ENCODE results near the gene CC2D1A.
"Not testable (repeated sequence)": the region's sequence is repeated elsewhere in the genome, so short reads cannot be mapped to it uniquely, and the experiment has no call there.

CC2D1A gene

GRCh38 chr19:13913352-13913751 is 7.4 kb downstream of the CC2D1A start:
- DNase-seq: no peak

GRCh38 chr19:13914777-13915176 is 8.8 kb downstream of the CC2D1A start:
- no peak for DNase-seq

GRCh38 chr19:13917888-13918406 is 11.9 kb downstream of the CC2D1A start:
- no peak for DNase-seq

GRCh38 chr19:13918726-13919411 is 12.9 kb downstream of the CC2D1A start:
- DNase-seq: no peak

- DNase-seq: no peak
Observed at GRCh38 chr19:13920524-13920923, 14.5 kb downstream of the CC2D1A start.

GRCh38 chr19:13920940-13921747 is 15.1 kb downstream of the CC2D1A start:
- DNase-seq: no peak

- not testable (repeated sequence) for DNase-seq
Observed at GRCh38 chr19:13922118-13922517, 16.1 kb downstream of the CC2D1A start.

GRCh38 chr19:13923194-13923987 is 17.4 kb downstream of the CC2D1A start:
- DNase-seq: no peak

- DNase-seq: no peak
Observed at GRCh38 chr19:13926010-13926409, 20.0 kb downstream of the CC2D1A start.

- DNase-seq: no peak
Observed at GRCh38 chr19:13926715-13927114, 20.7 kb downstream of the CC2D1A start.

GRCh38 chr19:13929340-13929739 is 23.3 kb downstream of the CC2D1A start:
- no peak for DNase-seq

- no peak for DNase-seq
Observed at GRCh38 chr19:13929956-13930355, 24.0 kb downstream of the CC2D1A start.

GRCh38 chr19:13930402-13930801 is 24.4 kb downstream of the CC2D1A start:
- no peak for DNase-seq

- no peak for DNase-seq
Observed at GRCh38 chr19:13931391-13932148, 25.6 kb downstream of the CC2D1A start.

GRCh38 chr19:13932149-13932637 is 26.2 kb downstream of the CC2D1A start:
- DNase-seq: no peak

- no peak for DNase-seq
Observed at GRCh38 chr19:13932911-13933393, 27.0 kb downstream of the CC2D1A start.

GRCh38 chr19:13934785-13935109 is 28.7 kb downstream of the CC2D1A start:
- DNase-seq: no peak

- DNase-seq: no peak
Observed at GRCh38 chr19:13935765-13936510, 29.9 kb downstream of the CC2D1A start.

GRCh38 chr19:13937479-13938300 is 31.7 kb downstream of the CC2D1A start:
- DNase-seq: no peak

- no peak for DNase-seq
Observed at GRCh38 chr19:13938301-13939064, 32.5 kb downstream of the CC2D1A start, which contains the start of gene PODNL1. Gene PODNL1, minus strand, starts transcription at chr19:13938417. Its CDS starts 236 bp downstream, at chr19:13938181.
